CD4-positive, alpha-beta T cell treated with Interleukin-6 at 100 ng/mL for 8 hours (primary cell): ENCODE measurements around the gene GC.
"Not testable (repeated sequence)": the region's sequence is repeated elsewhere in the genome, so short reads cannot be mapped to it uniquely, and the experiment has no call there.

Experiments used
- DNase-seq: peaks from one replicate; pipeline ENCODE4 v3.0.0-alpha.2; 2020; ENCODE audit warnings: mixed read lengths, low spot score

GC gene

DNA sequence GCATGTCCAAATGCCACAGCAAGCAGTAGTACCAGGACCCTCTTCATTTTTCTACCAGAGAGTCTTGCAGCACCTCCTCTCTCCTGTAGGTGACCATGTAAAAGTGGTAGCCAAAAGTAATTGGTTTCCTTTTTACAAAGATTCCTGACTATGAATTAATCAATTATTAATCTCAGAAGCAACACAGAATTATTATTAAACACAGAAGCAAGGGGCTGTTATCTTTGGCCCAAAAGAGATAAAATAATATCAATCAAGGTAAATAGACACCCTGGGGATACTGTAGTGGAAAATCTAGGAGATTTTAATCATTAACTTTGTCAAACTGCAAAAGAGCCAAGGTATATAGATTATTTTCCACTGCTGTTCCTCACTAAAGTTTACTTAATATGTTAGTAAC lies at the start of gene GC:
Gene GC (minus strand): TSS at position 108 of the 400 bp plus-strand sequence. CDS start 61 bp downstream, at position 47.
- DNase-seq = no peak

GRCh38 chr4:71833232-71833900 lies 49.5 kb upstream of the GC start:
- DNase-seq = no peak

- no peak for DNase-seq
These were observed 48.2 kb upstream of the GC start for GRCh38 chr4:71832049-71832448.

DNA sequence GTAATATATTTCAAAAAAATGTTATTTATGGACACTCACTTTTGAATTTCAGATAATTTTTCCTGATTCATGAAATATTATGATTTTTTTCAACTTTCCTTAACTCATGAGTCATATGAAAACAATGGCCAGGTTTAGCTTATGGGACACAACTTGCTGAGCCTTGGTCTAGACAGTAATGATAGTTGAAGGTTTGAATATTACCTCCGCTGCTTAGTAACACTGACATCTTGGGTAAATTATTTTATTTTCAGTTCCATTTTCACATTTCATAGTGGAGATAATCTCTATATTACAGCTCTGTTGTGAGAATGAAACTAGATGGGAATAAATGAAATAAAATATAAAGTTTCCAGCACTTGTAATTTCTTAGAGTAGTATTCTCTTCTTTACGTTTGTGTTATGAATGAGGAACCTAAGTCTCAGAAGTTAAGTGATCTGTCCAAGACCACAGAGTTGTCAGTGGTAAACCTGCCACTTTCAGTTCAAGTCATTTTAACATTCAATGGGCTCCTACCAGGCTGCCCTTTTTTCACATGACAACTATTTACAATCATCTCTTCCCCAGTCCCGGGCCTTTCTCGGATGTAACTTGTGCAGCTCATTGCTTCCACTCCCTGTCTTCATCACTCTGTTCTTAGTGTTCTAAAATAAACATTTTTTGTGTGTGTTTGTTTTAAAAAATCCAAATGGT lies 46.8 kb upstream of the GC start:
- no peak for DNase-seq

GRCh38 chr4:71828470-71828869 lies 44.6 kb upstream of the GC start:
- no peak for DNase-seq

- DNase-seq = no peak
These were observed 43.9 kb upstream of the GC start for GRCh38 chr4:71827826-71828225.

GRCh38 chr4:71816676-71817303 lies 32.9 kb upstream of the GC start:
- DNase-seq = no peak

- DNase-seq = no peak
These were observed 30.6 kb upstream of the GC start for GRCh38 chr4:71814433-71814832.

GRCh38 chr4:71809805-71810204 lies 25.9 kb upstream of the GC start:
- not testable (repeated sequence) for DNase-seq

GRCh38 chr4:71807469-71807868 lies 23.6 kb upstream of the GC start:
- DNase-seq = no peak

GRCh38 chr4:71805230-71805629 lies 21.4 kb upstream of the GC start:
- not testable (repeated sequence) for DNase-seq

- not testable (repeated sequence) for DNase-seq
These were observed 20.3 kb upstream of the GC start for GRCh38 chr4:71804017-71804697.

DNA sequence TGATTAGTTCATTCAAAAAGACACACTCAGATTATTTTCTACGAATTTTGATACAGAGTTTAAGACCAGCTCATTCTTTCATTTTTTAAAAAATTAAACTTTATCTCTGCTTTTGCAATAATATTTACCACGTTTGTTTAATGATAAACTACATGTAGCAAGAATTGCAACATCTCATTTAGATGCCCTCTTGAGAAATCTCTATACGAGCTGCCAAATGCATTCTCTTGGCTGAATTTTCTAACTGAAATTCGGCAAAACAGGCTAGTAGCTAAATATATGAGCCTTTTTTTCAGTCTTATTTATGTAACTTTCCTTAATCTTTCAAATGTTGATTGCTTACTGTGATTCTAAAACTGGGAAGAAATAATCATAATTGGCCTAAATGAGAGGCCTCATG lies 2.1 kb upstream of the GC start:
- no peak for DNase-seq

DNA sequence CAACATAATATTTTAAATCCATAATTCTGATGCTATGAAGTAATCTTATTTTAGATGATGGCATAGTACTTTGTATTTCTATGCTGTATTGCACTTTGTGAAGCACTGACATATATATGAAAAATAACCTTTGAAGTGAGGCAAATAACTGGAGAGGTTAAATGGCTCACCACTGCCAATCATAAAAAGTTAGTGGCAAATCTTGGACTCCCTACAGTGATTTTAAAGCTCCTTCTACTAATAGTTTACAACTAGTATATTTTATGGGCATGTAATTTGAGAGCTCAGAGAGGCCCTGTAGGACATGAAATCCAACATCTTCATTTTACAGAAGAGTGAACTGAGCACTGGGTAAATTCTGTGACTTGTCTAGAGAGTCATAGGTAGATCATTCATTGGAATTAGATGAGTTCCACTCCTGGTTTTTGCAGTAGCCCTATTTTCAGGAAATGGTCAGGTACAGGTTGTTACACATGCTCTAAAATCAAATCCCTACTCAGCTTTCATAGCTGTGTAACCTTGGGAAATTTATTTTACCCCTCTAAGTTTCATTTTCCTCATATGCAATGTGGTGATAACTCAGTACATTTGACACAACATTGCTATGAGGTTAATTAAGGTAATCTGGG lies 804 bp upstream of the GC start:
- no peak for DNase-seq

DNA sequence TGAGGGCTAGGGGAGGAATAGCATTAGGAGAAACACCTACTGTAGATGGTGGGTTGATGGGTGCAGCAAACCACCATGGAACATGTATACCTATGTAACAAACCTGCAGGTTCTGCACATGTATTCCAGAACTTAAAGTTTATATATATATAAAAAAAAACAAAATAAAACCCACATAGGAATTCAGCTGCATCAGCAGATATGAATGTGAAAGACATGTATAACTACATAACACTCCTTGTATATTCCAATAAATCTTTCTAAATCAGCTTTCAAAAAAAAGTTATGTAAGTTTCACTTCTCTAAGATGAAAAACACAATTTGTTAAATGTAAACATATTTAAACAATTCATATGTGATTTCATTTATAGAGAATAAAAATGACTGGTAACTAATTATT lies 6.0 kb downstream of the GC start:
- no peak for DNase-seq

DNA sequence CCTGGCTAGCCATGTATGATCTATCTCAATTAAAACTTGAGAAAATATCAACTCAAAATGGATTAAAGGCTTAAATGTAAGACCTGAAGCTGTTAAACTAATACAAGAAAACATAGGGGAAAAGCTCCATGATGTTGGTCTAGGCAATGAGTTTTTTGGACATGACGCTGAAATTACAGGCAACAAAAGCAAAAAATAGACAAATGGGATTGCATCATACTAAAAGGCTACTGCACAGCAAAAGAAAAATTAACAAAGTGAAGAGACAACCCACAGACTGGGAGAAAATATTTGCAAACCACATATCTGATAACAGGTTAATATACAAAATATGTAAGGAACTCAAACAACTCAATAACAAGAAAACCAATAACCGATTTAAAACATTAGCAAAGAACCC lies 8.4 kb downstream of the GC start:
- DNase-seq = no peak

DNA sequence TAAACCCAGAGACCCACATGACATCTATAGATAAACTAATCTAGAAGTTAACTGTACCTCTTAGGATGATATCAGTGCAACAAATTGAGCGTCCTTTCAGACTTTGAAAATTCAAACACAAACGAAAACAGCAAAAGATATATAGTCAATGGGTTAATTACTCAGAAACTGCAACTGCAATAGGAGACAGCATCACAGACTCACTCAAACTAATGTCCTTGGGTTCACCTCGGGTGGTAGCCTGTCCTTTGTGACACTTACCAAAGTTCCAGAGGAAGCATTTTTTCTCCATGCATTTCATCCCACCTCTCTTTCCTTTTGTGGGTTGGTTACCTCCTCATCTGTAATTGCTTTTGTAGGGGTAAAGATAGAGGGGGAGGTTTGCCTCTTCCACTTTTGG lies 9.7 kb downstream of the GC start:
- DNase-seq = no peak

- DNase-seq = no peak
These were observed 10.9 kb downstream of the GC start for GRCh38 chr4:71773004-71773403.

- no peak for DNase-seq
These were observed 11.3 kb downstream of the GC start for GRCh38 chr4:71772592-71772991.

GRCh38 chr4:71771613-71772012 lies 12.3 kb downstream of the GC start:
- no peak for DNase-seq

GRCh38 chr4:71769434-71769833 lies 14.4 kb downstream of the GC start:
- no peak for DNase-seq

GRCh38 chr4:71768123-71768522 lies 15.8 kb downstream of the GC start:
- no peak for DNase-seq
